Right ventricle myocardium superior (tissue), 1 donor: ENCODE results near the gene OSCAR. TPM values are rescaled to one million over a fixed set of nuclear protein-coding genes. Genes with fewer than 3 reads are reported as not detected.
A peak's percentile ranks its signal among the peaks of the same experiment; 100 is the strongest.

ENCODE experiments used
- ATAC-seq: fragments of 200-7000 bp; cut with Tn5 transposase; one replicate; pipeline ENCODE4 v1.9.1; 2020; ENCODE audit warnings: mild to moderate bottlenecking; ENCODE audit not compliant: poor library complexity
- DNase-seq: peaks from one replicate; pipeline ENCODE4 v3.0.0-alpha.2; 2020
- intact Hi-C: fragments of 100-400 bp; cut with DNase I; formaldehyde crosslinking; loops from one replicate; pipeline ENCODE4 v1.11.2; 2022
- long read RNA-seq: library from polyadenylated mRNA; unstranded; transcript quantifications from one replicate; pipeline ENCODE4 v2.0.0, GENCODE V29; 2021
- total RNA-seq: library from RNA; stranded (reverse); fragmentation: NEBNext Ultra II Directional; extraction: Animal tissue kit (Norgen Biotek cat#: 25700); gene quantifications from one replicate; pipeline ENCODE4 v1.2.1, GENCODE V29; 2021
- donor health status: DM: no; HTN: yes; CAD: no; lungs with severe emphysema.

Gene OSCAR, protein sequence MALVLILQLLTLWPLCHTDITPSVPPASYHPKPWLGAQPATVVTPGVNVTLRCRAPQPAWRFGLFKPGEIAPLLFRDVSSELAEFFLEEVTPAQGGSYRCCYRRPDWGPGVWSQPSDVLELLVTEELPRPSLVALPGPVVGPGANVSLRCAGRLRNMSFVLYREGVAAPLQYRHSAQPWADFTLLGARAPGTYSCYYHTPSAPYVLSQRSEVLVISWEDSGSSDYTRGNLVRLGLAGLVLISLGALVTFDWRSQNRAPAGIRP
- 0.54 TPM for total RNA-seq
- long read RNA-seq, partial matches to known transcripts, result 1 of 1 reads
- long read RNA-seq, other reads (novel, unspliced or antisense), result 0 of 1 reads

DNA sequence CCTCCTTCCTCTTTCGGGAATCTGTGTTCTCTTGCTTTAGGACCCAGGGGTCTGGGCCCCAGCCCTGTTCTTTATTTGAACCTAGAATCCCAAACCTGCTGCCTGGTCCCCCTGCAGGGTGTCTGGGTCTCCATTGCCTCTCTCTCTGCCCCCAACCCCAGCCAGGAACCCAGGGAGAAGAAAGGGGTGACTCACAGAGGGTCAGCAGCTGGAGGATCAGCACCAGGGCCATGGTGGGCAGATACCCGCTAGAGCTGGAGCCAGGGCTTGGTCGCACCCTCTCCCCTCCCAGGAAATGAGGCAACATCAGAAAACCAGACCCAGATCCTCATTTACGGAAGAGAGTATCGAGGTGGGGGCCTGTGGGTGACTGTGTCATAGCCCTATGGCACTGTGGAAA, at the start of gene OSCAR:
Gene OSCAR (minus strand): TSS at position 243 of the 400 bp plus-strand sequence. CDS start 11 bp downstream, at position 232.
- no peak for ATAC-seq
- intact Hi-C loops, result no loop called here
- no peak for DNase-seq

- intact Hi-C loops, result no loop called here
- DNase-seq (no peak), ATAC-seq (no peak)
Observed at GRCh38 chr19:54149021-54149812, 48.6 kb upstream of the OSCAR start.

DNA sequence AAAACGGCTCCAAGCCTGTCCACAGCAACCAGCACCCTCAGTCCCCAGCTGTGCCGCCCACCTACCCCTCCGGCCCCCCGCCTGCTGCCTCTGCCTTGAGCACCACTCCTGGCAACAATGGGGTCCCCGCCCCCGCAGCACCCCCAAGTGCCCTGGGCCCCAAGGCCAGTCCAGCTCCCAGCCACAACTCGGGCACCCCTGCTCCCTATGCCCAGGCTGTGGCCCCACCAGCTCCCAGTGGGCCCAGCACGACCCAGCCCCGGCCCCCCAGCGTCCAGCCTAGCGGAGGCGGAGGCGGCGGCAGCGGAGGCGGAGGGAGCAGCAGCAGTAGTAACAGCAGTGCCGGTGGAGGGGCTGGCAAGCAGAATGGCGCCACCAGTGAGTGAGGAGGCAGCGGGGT, 47.6 kb upstream of the OSCAR start:
- intact Hi-C loops, result no loop called here
- no peak for DNase-seq
- no peak for ATAC-seq

DNA sequence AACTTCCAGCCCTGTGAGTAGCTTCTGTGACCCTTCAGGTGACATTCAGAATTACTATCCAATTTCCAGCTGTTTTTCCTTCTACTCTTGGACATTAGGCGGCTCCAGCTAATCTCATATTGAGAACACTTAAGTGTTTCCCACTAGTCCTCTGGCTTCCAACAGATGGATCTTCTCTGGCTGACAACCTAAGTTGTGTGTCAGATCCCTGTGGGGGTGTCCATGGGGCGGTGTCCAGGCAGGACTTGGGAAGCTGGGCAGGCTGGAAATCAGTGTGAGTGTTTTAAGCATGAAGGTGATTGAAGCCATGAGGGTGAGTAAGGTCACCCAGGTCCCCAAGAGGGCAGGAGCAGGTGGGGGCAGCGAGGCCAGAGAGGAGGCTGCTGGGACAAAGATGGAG, 47.1 kb upstream of the OSCAR start:
- DNase-seq (peak; percentile 80), ATAC-seq (peak; percentile 73)
- intact Hi-C loops, result no loop called here

GRCh38 chr19:54145541-54146158, 45.0 kb upstream of the OSCAR start:
- intact Hi-C loops, result no loop called here
- DNase-seq (no peak), ATAC-seq (no peak)

GRCh38 chr19:54142166-54142780, 41.7 kb upstream of the OSCAR start:
- intact Hi-C loops, result no loop called here
- ATAC-seq (no peak), DNase-seq (no peak)

- no peak for ATAC-seq
Observed at GRCh38 chr19:54141356-54141755, 40.8 kb upstream of the OSCAR start.

GRCh38 chr19:54138489-54139256, 38.1 kb upstream of the OSCAR start:
- ATAC-seq, result no peak
- DNase-seq, result no peak
- intact Hi-C loops, result no loop called here

More at GRCh38 chr19:54141356-54141755, 40.8 kb upstream of the OSCAR start:
- intact Hi-C loops, result no loop called here
- DNase-seq, result no peak

DNA sequence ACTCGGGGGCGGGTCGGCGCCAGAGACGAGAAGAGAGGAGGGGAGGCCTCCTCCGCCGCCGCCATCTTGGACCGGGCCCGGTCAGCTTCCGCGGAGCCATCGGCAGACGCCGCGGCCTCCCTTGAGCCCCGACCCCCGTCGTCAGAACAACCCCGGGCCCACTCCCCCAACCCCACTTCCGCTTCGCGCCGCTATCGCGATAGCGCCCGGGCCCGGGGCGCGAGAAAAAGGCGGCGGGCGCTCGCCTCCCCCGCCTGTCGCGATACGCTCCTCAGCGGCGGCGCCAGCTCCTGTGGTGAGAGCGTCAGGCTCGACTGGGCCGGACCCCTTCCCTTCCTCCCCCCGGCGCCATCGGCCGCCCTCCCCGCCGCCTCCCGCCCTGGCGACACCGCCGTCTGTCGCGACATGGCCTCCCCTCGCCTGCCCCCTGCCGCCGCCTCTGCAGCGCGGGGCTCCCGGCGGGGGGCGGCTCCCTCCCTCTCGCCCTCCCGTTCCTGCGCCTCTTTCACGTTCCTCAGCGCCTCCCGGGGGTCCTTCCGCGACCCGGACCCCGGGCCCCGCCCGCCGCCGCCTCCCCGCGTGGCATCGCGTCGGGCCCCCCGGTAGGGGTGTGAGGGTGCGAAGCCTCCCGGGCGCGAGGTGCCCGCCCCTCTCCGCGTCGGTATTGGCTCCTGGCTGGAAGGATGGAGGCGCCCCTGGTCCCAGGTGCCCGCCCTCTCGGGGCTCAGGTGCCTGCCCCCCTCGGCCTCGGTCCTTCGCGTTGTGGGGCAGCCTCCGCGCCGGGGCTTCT, 37.3 kb upstream of the OSCAR start, which contains the start of gene CNOT3:
Gene CNOT3 (plus strand): TSS at position 64 of the 790 bp plus-strand sequence. CDS start 5,217 bp downstream, outside the sequence.
- ATAC-seq (no peak), DNase-seq (no peak)
- intact Hi-C loops, result no loop called here

GRCh38 chr19:54136864-54137698, 36.5 kb upstream of the OSCAR start:
- DNase-seq (peak; percentile 99), ATAC-seq (peak; percentile 92)
- intact Hi-C loops, result no loop called here

DNA sequence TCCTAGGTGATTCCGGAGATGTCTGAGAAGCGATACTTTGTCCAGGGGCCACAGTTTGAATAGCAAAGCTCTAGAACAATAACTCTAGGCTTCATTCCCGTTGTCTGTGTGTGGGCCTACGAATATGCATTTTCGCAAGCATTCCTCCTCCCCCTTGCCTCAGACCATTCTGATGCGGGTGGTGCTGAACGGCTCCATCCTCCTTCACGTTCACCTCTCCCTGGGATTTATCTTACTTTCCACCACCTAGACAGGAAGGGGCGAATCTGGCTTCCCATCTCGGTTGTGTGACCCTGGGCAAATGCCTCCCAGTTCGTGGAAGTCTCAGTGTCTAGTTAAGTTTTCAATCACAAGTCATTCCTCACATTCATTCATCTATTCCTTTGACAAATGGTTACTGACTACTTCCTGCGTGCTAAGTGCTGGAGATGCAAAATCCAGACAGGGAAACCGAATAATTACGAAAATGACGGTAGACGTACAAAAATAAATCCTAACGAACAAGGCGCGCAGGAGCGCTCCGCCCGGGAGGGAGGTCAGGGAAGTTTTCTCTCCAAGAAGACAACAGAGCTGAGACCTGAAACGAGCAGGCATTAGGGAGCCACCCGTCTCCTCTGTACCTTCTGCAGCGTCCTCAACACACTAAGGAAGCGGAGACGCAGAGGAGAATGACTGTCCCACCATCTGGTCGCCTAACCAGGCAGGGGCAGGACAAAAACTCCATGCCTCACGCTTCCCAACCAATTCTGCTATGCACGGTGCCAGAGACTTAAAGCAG, 35.7 kb upstream of the OSCAR start:
- intact Hi-C loops, result no loop called here
- ATAC-seq (no peak), DNase-seq (no peak)

- no peak for DNase-seq
- intact Hi-C loops, result no loop called here
- ATAC-seq, result no peak
Observed at GRCh38 chr19:54133957-54134590, 33.5 kb upstream of the OSCAR start.

DNA sequence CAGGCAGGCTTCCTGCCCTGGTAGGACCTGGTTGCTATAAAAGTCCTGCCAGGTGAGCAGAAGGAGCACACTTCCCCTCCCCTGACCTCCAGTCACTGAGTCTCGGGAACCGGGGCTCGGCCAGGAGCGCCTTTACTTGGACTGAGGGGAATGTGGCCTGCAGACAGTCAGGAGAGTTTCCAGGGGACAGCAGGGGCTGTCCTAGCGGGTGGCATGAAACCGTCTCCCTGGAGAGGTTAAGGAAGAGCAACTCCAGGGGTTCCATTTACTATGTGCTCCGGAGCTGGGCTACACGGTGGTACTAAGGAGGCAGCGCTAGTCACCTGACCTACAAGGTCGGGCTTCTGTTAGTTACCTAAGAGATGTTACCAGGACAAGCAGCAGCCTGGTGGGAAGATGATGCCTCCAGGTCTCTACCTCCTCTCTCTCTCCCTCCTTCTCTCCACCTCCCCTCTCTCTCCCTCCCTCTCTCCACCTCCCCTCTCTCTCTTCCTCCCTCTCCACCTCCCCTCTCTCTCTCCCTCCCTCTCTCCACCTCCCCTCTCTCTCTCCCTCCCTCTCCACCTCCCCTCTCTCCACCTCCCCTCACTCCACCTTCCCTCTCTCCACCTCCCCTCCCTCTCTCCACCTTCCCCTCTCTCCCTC, 32.8 kb upstream of the OSCAR start:
- ATAC-seq (no peak), DNase-seq (no peak)
- intact Hi-C loops, result no loop called here

DNA sequence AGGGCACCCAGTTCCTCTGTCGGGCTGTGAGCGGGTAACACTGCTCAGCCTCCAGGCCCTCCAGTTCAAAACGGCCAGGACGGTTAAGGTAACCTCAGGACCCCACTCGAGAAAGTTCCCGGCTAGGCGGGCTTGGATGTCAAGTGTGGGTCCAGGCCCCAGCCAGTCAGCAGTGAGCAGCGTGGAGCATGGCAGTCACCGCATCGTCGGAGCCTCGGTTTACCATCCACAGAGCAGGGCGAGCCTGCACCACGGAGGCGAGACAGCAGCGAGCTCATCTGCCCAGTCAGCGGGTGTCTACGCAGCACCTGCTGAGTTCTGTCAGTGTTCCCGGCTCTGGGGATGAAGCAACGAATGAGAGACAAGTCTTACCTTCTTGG, 29.0 kb upstream of the OSCAR start:
- ATAC-seq, result no peak
- intact Hi-C loops, result no loop called here
- no peak for DNase-seq
